Activated CD8-positive, alpha-beta T cell treated with anti-CD3 and anti-CD28 coated beads for 36 hours (primary cell): ENCODE measurements around the gene EIF4G1. TPM values are rescaled to one million over a fixed set of nuclear protein-coding genes. Genes with fewer than 3 reads are reported as not detected.

ENCODE experiments used
- ATAC-seq: fragments of 200-7000 bp; cut with Tn5 transposase; one replicate; pipeline ENCODE4 v1.10.0; 2021; ENCODE audit warnings: mild to moderate bottlenecking, moderate library complexity
- CTCF ChIA-PET: fragments of 350-600 bp; sonication (Branson Sonifier 250); formaldehyde crosslinking; loops from one replicate; lab custom pipeline; 2021; ENCODE audit warnings: antibody characterized with exemption; lab: Charles Lee
- POLR2A ChIA-PET: fragments of 350-600 bp; sonication (Branson Sonifier 250); formaldehyde crosslinking; loops from one replicate; lab custom pipeline; 2021; ENCODE audit warnings: antibody characterized with exemption; lab: Charles Lee
- DNase-seq: peaks from one replicate; pipeline ENCODE4 v3.0.0-alpha.2; 2020
- H3K27ac Mint-ChIP-seq: one replicate; pipeline ENCODE4 v1.8.0; 2021; ENCODE audit warnings: mild to moderate bottlenecking, mixed read lengths
- H3K27me3 Mint-ChIP-seq: one replicate; pipeline ENCODE4 v1.8.0; 2021; ENCODE audit warnings: mixed read lengths
- H3K36me3 Mint-ChIP-seq: one replicate; pipeline ENCODE4 v1.8.0; 2021; ENCODE audit warnings: low read depth, mixed read lengths
- H3K4me1 Mint-ChIP-seq: one replicate; pipeline ENCODE4 v1.8.0; 2021; ENCODE audit warnings: low read depth, mixed read lengths
- H3K4me3 Mint-ChIP-seq: one replicate; pipeline ENCODE4 v1.8.0; 2021; ENCODE audit warnings: mild to moderate bottlenecking, moderate library complexity, mixed read lengths
- H3K9me3 Mint-ChIP-seq: one replicate; pipeline ENCODE4 v1.8.0; 2021; ENCODE audit warnings: mixed read lengths
- intact Hi-C: fragments of 100-400 bp; cut with micrococcal nuclease; formaldehyde crosslinking; loops from one replicate; pipeline ENCODE4 v1.10.0; 2022
- total RNA-seq, 2 experiments: library from RNA; stranded (reverse); gene quantifications; one replicate each; pipeline ENCODE4 v1.2.3, GENCODE V29; 2021
- TF ChIP-seq, protein P1 (sequence below): fragments of 200-600 bp; IDR thresholded peaks from one replicate; pipeline ENCODE4 v1.8.0; 2022; ENCODE audit warnings: antibody characterized with exemption, mild to moderate bottlenecking

EIF4G1 gene
- total RNA-seq, 2 experiments from 2014 or later, result 429 to 437 TPM

DNA sequence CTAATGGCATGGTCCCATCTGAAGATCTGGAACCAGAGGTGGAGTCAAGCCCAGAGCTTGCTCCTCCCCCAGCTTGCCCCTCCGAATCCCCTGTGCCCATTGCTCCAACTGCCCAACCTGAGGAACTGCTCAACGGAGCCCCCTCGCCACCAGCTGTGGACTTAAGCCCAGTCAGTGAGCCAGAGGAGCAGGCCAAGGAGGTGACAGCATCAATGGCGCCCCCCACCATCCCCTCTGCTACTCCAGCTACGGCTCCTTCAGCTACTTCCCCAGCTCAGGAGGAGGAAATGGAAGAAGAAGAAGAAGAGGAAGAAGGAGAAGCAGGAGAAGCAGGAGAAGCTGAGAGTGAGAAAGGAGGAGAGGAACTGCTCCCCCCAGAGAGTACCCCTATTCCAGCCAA lies 7.3 kb downstream of the EIF4G1 start:
- ATAC-seq, result no peak
- Mint-ChIP-seq H3K4me1 (peaks cover 48% of the 10 kb centered on the region), H3K27ac (no peak overlapping the region), H3K9me3 (no peaks in the 10 kb centered on the region), H3K27me3 (no peaks in the 10 kb centered on the region), H3K4me3 (no peak overlapping the region), H3K36me3 (peaks cover 82% of the 10 kb centered on the region)
- TF ChIP-seq, protein P1, sequence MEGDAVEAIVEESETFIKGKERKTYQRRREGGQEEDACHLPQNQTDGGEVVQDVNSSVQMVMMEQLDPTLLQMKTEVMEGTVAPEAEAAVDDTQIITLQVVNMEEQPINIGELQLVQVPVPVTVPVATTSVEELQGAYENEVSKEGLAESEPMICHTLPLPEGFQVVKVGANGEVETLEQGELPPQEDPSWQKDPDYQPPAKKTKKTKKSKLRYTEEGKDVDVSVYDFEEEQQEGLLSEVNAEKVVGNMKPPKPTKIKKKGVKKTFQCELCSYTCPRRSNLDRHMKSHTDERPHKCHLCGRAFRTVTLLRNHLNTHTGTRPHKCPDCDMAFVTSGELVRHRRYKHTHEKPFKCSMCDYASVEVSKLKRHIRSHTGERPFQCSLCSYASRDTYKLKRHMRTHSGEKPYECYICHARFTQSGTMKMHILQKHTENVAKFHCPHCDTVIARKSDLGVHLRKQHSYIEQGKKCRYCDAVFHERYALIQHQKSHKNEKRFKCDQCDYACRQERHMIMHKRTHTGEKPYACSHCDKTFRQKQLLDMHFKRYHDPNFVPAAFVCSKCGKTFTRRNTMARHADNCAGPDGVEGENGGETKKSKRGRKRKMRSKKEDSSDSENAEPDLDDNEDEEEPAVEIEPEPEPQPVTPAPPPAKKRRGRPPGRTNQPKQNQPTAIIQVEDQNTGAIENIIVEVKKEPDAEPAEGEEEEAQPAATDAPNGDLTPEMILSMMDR, result no peak
- CTCF ChIA-PET, result no interaction called here
- POLR2A ChIA-PET, result interaction anchor here (0.8 to 5.6 kb wide), 5 partner anchors 7 to 16 kb away, joined by 3 to 45 read pairs (median 12); partner anchors contain the start of gene FAM131A
- DNase-seq, result no peak
- intact Hi-C loops, result no loop called here

DNA sequence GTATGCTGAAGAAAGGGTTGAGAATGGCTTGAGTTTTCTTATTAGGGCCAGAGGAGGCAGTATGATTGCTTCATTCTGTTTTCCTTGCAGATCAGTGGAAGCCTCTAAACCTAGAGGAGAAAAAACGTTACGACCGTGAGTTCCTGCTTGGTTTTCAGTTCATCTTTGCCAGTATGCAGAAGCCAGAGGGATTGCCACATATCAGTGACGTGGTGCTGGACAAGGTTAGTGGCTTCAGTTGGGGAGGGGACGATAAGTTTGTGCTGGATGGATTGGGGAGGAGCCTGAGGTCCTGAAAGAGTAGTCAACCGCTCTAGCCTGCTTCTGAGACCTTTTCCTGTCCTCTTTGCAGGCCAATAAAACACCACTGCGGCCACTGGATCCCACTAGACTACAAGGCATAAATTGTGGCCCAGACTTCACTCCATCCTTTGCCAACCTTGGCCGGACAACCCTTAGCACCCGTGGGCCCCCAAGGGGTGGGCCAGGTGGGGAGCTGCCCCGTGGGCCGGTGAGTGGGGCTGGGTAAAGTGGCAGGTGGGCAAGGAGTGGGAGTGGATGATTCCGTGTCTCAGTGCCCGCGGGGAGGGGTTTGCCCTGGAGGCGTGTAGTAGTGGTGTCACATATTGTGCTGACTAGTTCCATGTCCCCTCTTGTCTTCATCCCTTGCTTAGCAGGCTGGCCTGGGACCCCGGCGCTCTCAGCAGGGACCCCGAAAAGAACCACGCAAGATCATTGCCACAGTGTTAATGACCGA lies 8.5 kb downstream of the EIF4G1 start:
- ATAC-seq (no peak), DNase-seq (no peak)
- TF ChIP-seq, protein P1, result no peak
- ChIA-PET POLR2A (interaction anchor here (0.8 to 5.9 kb wide), 5 partner anchors 6 to 28 kb away, joined by 3 to 58 read pairs (median 6); no protein-coding TSS in a partner anchor), CTCF (interaction anchor here (1.5 kb wide), 1 partner anchor 29 kb away, joined by 3 read pairs; no protein-coding TSS in a partner anchor)
- Mint-ChIP-seq H3K36me3 (peaks cover 82% of the 10 kb centered on the region), H3K4me1 (peaks cover 35% of the 10 kb centered on the region), H3K4me3 (no peak overlapping the region), H3K27me3 (no peaks in the 10 kb centered on the region), H3K27ac (no peak overlapping the region), H3K9me3 (no peaks in the 10 kb centered on the region)
- intact Hi-C loops, result no loop called here

DNA sequence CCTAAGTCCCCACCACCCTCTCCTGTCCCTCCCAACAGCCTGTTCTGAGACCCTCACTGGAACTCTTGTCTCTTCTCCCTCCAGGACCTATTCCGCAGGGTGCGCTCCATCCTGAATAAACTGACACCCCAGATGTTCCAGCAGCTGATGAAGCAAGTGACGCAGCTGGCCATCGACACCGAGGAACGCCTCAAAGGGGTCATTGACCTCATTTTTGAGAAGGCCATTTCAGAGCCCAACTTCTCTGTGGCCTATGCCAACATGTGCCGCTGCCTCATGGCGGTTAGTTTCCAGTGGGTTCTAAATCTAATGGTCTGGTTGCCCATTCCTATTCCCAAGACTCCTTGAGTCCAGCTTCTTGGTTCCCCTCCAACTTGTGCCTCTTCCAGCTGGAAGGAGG lies 9.3 kb downstream of the EIF4G1 start:
- H3K9me3 Mint-ChIP-seq, result no peaks in the 10 kb centered on the region
- CTCF ChIA-PET, result interaction anchor here (1.5 kb wide), 1 partner anchor 30 kb away, joined by 3 read pairs; no protein-coding TSS in a partner anchor
- ATAC-seq (no peak), DNase-seq (no peak)
- H3K27ac Mint-ChIP-seq, result peak overlapping the region; percentile 14
- no peak overlapping the region for H3K4me3 Mint-ChIP-seq
- TF ChIP-seq, protein P1, result no peak
- peaks cover 86% of the 10 kb centered on the region for H3K36me3 Mint-ChIP-seq
- POLR2A ChIA-PET, result interaction anchor here (0.6 to 5.9 kb wide), 7 partner anchors 8 to 42 kb away, joined by 3 to 58 read pairs (median 4); no protein-coding TSS in a partner anchor
- intact Hi-C loops, result no loop called here
- H3K27me3 Mint-ChIP-seq, result no peaks in the 10 kb centered on the region
- H3K4me1 Mint-ChIP-seq, result peaks cover 32% of the 10 kb centered on the region

DNA sequence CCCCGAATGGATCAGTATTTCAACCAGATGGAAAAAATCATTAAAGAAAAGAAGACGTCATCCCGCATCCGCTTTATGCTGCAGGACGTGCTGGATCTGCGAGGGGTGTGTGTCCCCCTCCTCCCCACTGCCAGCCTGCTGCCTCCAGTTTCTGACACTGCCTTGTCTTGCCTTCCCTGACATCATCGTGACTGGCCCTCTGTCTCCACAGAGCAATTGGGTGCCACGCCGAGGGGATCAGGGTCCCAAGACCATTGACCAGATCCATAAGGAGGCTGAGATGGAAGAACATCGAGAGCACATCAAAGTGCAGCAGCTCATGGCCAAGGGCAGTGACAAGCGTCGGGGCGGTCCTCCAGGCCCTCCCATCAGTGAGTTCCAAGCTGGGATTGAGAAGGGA lies 10.9 kb downstream of the EIF4G1 start:
- H3K36me3 Mint-ChIP-seq, result peaks cover 91% of the 10 kb centered on the region
- peaks cover 31% of the 10 kb centered on the region for H3K4me1 Mint-ChIP-seq
- DNase-seq, result no peak
- H3K9me3 Mint-ChIP-seq, result no peaks in the 10 kb centered on the region
- peak overlapping the region; percentile 78 for H3K27ac Mint-ChIP-seq
- no peaks in the 10 kb centered on the region for H3K27me3 Mint-ChIP-seq
- ChIA-PET POLR2A (interaction anchor here (1.2 to 5.9 kb wide), 4 partner anchors 10 to 13 kb away, joined by 3 to 58 read pairs (median 14); partner anchors contain the start of gene FAM131A), CTCF (interaction anchor here (1.0 to 2.4 kb wide), 3 partner anchors 13 to 28 kb away, joined by 3 to 6 read pairs (median 3); no protein-coding TSS in a partner anchor)
- TF ChIP-seq, protein P1, result no peak
- no peak for ATAC-seq
- intact Hi-C loops, result no loop called here
- no peak overlapping the region for H3K4me3 Mint-ChIP-seq
